Right lobe of liver (tissue), 4 donors: Measurements from ENCODE around the gene CCDC198.

Experiments
- POLR2A ChIP-seq: fragments of 450-650 bp; IDR thresholded peaks from one replicate; pipeline ENCODE4 v1.6.1; 2017; ENCODE audit warnings: antibody characterized with exemption, mild to moderate bottlenecking
- TF ChIP-seq, protein P1 (sequence below), 4 donors: fragments of 200-600 bp in 3 of 4; fragments of 450-650 bp in 1 of 4; IDR thresholded peaks; one replicate each; pipeline versions ENCODE4 v1.5.1 to v1.8.0; 2016 to 2022; ENCODE audit warnings: antibody characterized with exemption in 4 of 4, mild to moderate bottlenecking in 2 of 4
- donor health status: DM: no; HTN: no; CAD: no.
- donor health status: DM: no; HTN: no; CAD: no.
- donor health status: DM: no; HTN: yes; CAD: no.

DNA sequence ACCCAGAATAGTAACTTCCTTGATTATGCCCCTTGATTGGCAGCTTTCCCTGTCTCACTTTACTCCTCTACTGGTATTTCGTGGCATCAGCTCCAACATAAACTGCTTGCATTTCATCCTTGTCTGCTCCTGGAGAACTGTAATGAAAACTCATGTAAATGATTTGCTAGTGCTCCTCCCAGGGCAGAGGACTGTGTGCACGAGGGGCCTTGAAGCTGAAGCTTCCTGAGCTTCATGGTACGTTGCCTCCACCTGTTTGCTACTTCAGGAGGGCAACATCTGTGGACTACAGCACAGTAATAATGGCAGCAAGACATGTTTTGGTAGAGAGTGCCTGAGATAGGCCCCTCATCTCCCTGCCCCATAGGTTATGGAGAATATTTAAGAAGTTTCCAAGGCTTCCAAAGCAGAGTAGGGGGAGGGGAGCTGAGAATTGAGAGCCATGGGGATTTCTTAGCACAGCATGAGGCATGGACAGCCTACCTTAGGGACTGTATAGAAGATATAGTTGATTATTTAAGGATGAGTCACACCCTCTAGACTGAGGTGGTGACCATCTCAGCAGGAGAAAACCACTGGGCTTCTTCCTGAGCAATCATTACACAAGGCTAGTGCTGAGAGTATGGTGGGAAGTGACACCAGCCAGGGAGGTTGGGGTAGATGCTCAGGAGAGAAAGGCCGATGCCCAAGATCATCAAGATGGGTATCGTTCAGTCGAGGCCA is 29.5 kb downstream of the CCDC198 start:
- TF ChIP-seq, protein P1, sequence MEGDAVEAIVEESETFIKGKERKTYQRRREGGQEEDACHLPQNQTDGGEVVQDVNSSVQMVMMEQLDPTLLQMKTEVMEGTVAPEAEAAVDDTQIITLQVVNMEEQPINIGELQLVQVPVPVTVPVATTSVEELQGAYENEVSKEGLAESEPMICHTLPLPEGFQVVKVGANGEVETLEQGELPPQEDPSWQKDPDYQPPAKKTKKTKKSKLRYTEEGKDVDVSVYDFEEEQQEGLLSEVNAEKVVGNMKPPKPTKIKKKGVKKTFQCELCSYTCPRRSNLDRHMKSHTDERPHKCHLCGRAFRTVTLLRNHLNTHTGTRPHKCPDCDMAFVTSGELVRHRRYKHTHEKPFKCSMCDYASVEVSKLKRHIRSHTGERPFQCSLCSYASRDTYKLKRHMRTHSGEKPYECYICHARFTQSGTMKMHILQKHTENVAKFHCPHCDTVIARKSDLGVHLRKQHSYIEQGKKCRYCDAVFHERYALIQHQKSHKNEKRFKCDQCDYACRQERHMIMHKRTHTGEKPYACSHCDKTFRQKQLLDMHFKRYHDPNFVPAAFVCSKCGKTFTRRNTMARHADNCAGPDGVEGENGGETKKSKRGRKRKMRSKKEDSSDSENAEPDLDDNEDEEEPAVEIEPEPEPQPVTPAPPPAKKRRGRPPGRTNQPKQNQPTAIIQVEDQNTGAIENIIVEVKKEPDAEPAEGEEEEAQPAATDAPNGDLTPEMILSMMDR (IDR thresholded peaks at IDR 0.05), result no peak
- no peak for TF ChIP-seq POLR2A
